Measurements from ENCODE around the gene BRK1.

DNA sequence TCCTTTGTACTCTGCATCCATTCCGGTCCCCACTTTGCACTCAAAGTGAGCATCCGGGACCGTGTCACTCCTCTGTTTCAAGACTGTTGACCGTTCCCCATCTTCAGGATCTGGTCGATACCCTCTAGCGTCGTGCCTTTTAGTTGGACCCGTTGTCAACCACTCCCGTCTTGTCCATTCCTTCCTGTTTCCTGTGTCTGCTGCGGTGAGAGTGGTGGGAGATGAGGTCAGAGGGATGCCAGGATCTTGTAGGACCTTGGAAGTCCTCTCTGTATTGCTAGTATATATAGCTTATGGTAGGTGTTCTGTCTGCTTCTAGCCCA lies 624 bp downstream of the BRK1 start:
- TF ChIP-seq, protein P1, sequence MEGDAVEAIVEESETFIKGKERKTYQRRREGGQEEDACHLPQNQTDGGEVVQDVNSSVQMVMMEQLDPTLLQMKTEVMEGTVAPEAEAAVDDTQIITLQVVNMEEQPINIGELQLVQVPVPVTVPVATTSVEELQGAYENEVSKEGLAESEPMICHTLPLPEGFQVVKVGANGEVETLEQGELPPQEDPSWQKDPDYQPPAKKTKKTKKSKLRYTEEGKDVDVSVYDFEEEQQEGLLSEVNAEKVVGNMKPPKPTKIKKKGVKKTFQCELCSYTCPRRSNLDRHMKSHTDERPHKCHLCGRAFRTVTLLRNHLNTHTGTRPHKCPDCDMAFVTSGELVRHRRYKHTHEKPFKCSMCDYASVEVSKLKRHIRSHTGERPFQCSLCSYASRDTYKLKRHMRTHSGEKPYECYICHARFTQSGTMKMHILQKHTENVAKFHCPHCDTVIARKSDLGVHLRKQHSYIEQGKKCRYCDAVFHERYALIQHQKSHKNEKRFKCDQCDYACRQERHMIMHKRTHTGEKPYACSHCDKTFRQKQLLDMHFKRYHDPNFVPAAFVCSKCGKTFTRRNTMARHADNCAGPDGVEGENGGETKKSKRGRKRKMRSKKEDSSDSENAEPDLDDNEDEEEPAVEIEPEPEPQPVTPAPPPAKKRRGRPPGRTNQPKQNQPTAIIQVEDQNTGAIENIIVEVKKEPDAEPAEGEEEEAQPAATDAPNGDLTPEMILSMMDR (conservative IDR thresholded peaks at IDR 0.05; ENCODE audit: low read depth, low read length), result no peak
- TF ChIP-seq EZH2 (IDR thresholded peaks at IDR 0.05; ENCODE audit: borderline replicate concordance, low read depth, low read length, poor library complexity, severe bottlenecking), result no peak
